Testis (tissue), 3 donors: Measurements from ENCODE around the gene PON3. TPM values are rescaled to one million over a fixed set of nuclear protein-coding genes. Genes with fewer than 3 reads are reported as not detected.

Experiments used
- DNase-seq: peaks from one replicate; pipeline ENCODE4 v3.0.0-alpha.2; 2019
- H3K27ac ChIP-seq, 2 donors: fragments of 200-600 bp; sonication (generic); one replicate each; pipeline ENCODE4 v1.5.1; 2019
- H3K27me3 ChIP-seq: fragments of 200-600 bp; sonication (generic); one replicate; pipeline ENCODE4 v1.5.1; 2019
- H3K36me3 ChIP-seq: fragments of 200-600 bp; sonication (generic); one replicate; pipeline ENCODE4 v1.5.1; 2017; ENCODE audit warnings: low read depth; ENCODE audit errors: missing control alignments
- H3K4me1 ChIP-seq: fragments of 200-600 bp; sonication (generic); one replicate; pipeline ENCODE4 v1.5.1; 2019
- H3K4me3 ChIP-seq, 2 donors: fragments of 200-600 bp; sonication (generic); one replicate each; pipeline ENCODE4 v1.5.1; 2017 to 2019
- H3K9me3 ChIP-seq: fragments of 200-600 bp; sonication (generic); one replicate; pipeline ENCODE4 v1.5.1; 2017
- POLR2A ChIP-seq: fragments of 450-650 bp; IDR thresholded peaks from one replicate; pipeline ENCODE4 v1.6.1; 2017; ENCODE audit warnings: antibody characterized with exemption, mild to moderate bottlenecking, moderate library complexity
- WGBS, 2 donors: methylation state at CpG; one replicate each; pipeline ENCODE4 v1.1.5; 2018; 5-methylcytosine and 5-hydroxymethylcytosine counted together
- intact Hi-C: fragments of 100-400 bp; cut with DNase I; formaldehyde crosslinking; loops from one replicate; pipeline ENCODE4 v1.15.1; 2023; ENCODE audit warnings: low total_unique reads
- polyA plus RNA-seq: library from polyadenylated mRNA; stranded (reverse); fragments of 350-450 nt; fragmentation: Illumina TruSeq; extraction: RNeasy Lipid Tissue Mini Kit (QIAGEN cat#74804); gene quantifications from one replicate; pipeline ENCODE4 v1.2.3, GENCODE V29; 2014; ENCODE audit warnings: low read depth, low replicate concordance; ENCODE audit not compliant: insufficient read depth
- total RNA-seq, 2 donors: library from RNA; depleted of rRNA; stranded (reverse); fragments of >200 nt; gene quantifications; one replicate each; pipeline ENCODE4 v1.2.3, GENCODE V29; 2016
- TF ChIP-seq, protein P1 (sequence below), 3 experiments: fragments of 450-650 bp in 2 of 3; fragments of 200-600 bp in 1 of 3; sonication (generic) in 1 of 3; IDR thresholded peaks; one replicate each; pipeline ENCODE4 v1.5.1; 2016 to 2019; ENCODE audit warnings: antibody characterized with exemption in 3 of 3, mild to moderate bottlenecking in 2 of 3, moderate library complexity in 1 of 3

Gene PON3
- total and polyA plus RNA-seq, 3 donors from 2014 or later = 20.9 to 53.7 (median 27.2) TPM

DNA sequence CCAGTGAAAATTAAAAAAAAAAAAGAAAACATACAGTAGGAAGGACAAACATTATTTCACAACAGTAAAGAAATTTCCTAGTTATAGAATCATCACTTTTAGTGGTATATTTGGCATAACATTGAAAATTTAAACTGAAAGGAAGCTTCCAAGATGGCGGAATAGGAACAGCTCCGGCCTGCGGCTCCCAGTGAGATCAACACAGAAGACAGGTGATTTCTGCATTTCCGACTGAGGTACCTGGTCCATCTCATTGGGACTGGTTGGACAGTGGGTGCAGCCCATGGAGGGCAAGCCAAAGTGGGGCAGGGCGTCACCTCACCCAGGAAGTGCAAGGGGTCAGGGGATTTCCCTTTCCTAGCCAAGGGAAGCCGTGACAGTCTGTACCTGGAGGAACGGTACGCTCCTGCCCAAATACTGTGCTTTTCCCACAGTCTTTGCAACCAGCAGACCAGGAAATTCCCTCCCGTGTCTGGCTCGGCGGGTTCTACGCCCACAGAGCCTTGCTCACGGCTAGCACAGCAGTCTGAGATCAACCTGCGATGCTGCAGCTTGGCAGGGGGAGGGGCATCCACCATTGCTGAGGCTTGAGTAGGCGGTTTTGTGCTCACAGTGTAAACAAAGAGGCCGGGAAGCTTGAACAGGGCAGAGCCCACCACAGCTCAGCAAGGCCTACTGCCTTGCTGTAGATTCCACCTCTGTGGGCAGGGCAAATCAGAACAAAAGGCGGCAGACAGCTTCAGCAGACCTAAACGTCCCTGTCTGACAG is 19.4 kb downstream of the PON3 start:
- Histone ChIP-seq H3K4me1 (no peaks in the 10 kb centered on the region), H3K36me3 (no peaks in the 10 kb centered on the region), H3K9me3 (no peaks in the 10 kb centered on the region), H3K27me3 (no peaks in the 10 kb centered on the region), H3K27ac (no peak overlapping the region), H3K4me3 (no peak overlapping the region)
- 91 to 96% methylated on average over 16 to 18 of the region's 18 CpGs for WGBS, 2 donors
- no peak for DNase-seq
- TF ChIP-seq, protein P1, sequence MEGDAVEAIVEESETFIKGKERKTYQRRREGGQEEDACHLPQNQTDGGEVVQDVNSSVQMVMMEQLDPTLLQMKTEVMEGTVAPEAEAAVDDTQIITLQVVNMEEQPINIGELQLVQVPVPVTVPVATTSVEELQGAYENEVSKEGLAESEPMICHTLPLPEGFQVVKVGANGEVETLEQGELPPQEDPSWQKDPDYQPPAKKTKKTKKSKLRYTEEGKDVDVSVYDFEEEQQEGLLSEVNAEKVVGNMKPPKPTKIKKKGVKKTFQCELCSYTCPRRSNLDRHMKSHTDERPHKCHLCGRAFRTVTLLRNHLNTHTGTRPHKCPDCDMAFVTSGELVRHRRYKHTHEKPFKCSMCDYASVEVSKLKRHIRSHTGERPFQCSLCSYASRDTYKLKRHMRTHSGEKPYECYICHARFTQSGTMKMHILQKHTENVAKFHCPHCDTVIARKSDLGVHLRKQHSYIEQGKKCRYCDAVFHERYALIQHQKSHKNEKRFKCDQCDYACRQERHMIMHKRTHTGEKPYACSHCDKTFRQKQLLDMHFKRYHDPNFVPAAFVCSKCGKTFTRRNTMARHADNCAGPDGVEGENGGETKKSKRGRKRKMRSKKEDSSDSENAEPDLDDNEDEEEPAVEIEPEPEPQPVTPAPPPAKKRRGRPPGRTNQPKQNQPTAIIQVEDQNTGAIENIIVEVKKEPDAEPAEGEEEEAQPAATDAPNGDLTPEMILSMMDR (IDR thresholded peaks at IDR 0.05) = no peak
- TF ChIP-seq POLR2A = no peak
- intact Hi-C loops = no loop called here

DNA sequence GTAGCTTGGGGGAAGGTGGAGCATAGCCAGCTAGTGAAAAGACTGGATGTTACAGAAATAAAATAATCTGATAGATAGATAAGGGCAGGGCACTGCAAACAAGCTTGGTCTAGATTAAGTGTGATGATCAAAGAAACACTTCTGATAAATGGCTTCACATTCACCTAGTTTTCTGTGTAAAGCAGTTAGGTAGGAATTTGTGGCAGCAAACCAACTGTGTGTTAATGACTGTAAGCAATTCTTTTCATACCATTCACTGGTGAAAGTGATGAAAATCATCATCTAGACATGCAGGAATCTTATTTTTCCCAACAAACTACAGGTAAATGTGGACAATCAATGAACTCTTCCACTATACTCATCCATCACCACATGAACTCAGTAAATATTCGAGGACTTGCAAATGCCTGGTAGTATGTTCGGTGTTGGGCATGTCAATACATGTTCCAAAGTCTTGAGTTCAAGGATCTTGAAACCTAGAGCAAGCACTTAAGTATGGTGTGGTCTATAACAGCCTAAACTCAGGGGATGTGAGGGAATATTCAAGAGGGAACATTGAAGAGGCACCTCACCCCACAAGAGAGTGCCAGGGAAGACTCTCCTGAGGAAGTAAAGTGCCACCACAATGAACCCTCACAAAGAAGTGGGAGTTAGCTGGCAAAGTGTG is 20.5 kb downstream of the PON3 start:
- H3K27me3 ChIP-seq = no peaks in the 10 kb centered on the region
- 99 to 100% methylated on average over 2 of the region's 2 CpGs for WGBS, 2 donors

DNA sequence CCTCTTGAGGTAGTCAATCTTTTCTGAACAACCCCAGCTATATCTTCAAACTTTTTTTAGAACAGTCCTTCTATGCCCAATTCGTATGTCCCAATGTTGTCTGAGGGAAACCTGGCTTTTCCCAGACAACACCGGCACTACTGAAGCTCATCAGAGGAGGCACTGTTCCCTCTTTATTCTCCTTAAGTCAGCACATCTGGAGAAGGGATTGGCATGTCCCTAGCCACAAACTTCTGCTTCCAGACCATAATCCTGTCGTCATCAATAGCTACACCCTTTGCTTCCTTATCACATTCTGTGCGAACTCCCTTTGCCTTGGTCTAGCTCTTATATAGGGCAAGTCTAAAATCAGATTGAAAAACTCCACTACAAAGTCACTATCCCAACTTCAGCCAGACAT is 22.9 kb downstream of the PON3 start:
- H3K36me3 ChIP-seq = no peaks in the 10 kb centered on the region
- H3K4me1 ChIP-seq = no peaks in the 10 kb centered on the region
- H3K27ac ChIP-seq = no peak overlapping the region
- intact Hi-C loops = no loop called here
- H3K9me3 ChIP-seq = no peaks in the 10 kb centered on the region
- no peak for DNase-seq
- TF ChIP-seq, protein P1 (IDR thresholded peaks at IDR 0.05) = no peak
- TF ChIP-seq POLR2A = no peak
- H3K4me3 ChIP-seq = no peak overlapping the region
- 86 to 88% methylated on average over 4 of the region's 4 CpGs for WGBS, 2 donors
- H3K27me3 ChIP-seq = no peaks in the 10 kb centered on the region

More for the DNA sequence above, 20.5 kb downstream of the PON3 start:
- Histone ChIP-seq H3K4me1 (no peaks in the 10 kb centered on the region), H3K9me3 (no peaks in the 10 kb centered on the region), H3K27ac (no peak overlapping the region), H3K36me3 (no peaks in the 10 kb centered on the region), H3K4me3 (no peak overlapping the region)
- intact Hi-C loops = no loop called here
- DNase-seq = no peak
- no peak for TF ChIP-seq POLR2A
- TF ChIP-seq, protein P1 (IDR thresholded peaks at IDR 0.05) = no peak

DNA sequence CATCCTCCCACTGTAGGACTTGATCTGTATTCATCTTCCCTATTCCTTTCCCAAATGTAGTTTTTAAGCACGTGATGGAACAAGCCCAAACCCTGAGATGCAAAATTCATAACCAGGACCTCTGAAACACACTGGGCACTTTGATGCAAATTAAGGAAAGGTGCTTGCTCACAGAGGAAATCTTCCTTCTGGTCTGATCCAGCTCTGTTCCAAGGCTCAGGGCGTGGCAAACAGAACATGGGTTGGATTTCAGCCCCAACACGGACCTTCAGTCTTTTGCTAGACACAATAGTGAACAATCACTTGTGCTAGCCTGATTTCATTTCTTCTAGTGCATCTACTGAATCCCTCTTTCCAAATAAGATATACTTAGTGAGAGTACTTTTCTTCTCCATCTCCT is 27.9 kb downstream of the PON3 start:
- no peaks in the 10 kb centered on the region for H3K9me3 ChIP-seq
- H3K4me3 ChIP-seq = no peak overlapping the region
- no peaks in the 10 kb centered on the region for H3K36me3 ChIP-seq
- no peak for DNase-seq
- H3K27ac ChIP-seq = no peak overlapping the region
- TF ChIP-seq POLR2A = no peak
- TF ChIP-seq, protein P1 (IDR thresholded peaks at IDR 0.05) = no peak
- H3K27me3 ChIP-seq = no peaks in the 10 kb centered on the region
- WGBS, 2 donors = 92 to 95% methylated on average over 3 of the region's 3 CpGs
- no peaks in the 10 kb centered on the region for H3K4me1 ChIP-seq
- intact Hi-C loops = no loop called here
